ENCODE data around the gene SNX20.

The SNX20 gene

GRCh38 chr16:50631249-50631984 lies 49.7 kb downstream of the SNX20 start:
- TF ChIP-seq POU6F1 (CRISPR knock-in tag; IDR thresholded peaks at IDR 0.05; ENCODE audit: borderline replicate concordance, low read depth): no peak
- TF ChIP-seq ARNTL (CRISPR knock-in tag; IDR thresholded peaks at IDR 0.05; ENCODE audit: borderline replicate concordance, low read depth): no peak

GRCh38 chr16:50630394-50631020 lies 50.6 kb downstream of the SNX20 start:
- no peak for TF ChIP-seq ZNF70 (CRISPR knock-in tag; IDR thresholded peaks at IDR 0.05)
- TF ChIP-seq TOX (CRISPR knock-in tag; IDR thresholded peaks at IDR 0.05; ENCODE audit: borderline replicate concordance): no peak
- TF ChIP-seq PATZ1 (CRISPR knock-in tag; IDR thresholded peaks at IDR 0.05; ENCODE audit: borderline replicate concordance): no peak
- no peak for TF ChIP-seq TSHZ2 (CRISPR knock-in tag; IDR thresholded peaks at IDR 0.05)
- no peak for TF ChIP-seq ARNTL (CRISPR knock-in tag; IDR thresholded peaks at IDR 0.05; ENCODE audit: borderline replicate concordance, low read depth)
- TF ChIP-seq TCF4 (CRISPR knock-in tag; IDR thresholded peaks at IDR 0.05; ENCODE audit: borderline replicate concordance): no peak
- no peak for TF ChIP-seq SNAI2 (CRISPR knock-in tag; IDR thresholded peaks at IDR 0.05)
- TF ChIP-seq ZNF565 (CRISPR knock-in tag; conservative IDR thresholded peaks at IDR 0.05; ENCODE audit: low read depth): no peak
- no peak for TF ChIP-seq CSRNP3 (CRISPR knock-in tag; IDR thresholded peaks at IDR 0.05)
- no peak for TF ChIP-seq ZFP30 (CRISPR knock-in tag; IDR thresholded peaks at IDR 0.05)
- no peak for TF ChIP-seq POU6F1 (CRISPR knock-in tag; IDR thresholded peaks at IDR 0.05; ENCODE audit: borderline replicate concordance, low read depth)
- TF ChIP-seq ZFP3 (CRISPR knock-in tag; IDR thresholded peaks at IDR 0.05): no peak
- no peak for TF ChIP-seq ZNF8 (CRISPR knock-in tag; IDR thresholded peaks at IDR 0.05)
- no peak for TF ChIP-seq BACH2 (CRISPR knock-in tag; IDR thresholded peaks at IDR 0.05; ENCODE audit: borderline replicate concordance)
- no peak for ATAC-seq

More at GRCh38 chr16:50631249-50631984, 49.7 kb downstream of the SNX20 start:
- ATAC-seq: no peak

GRCh38 chr16:50629334-50629733 lies 51.8 kb downstream of the SNX20 start:
- no peak for ATAC-seq
- TF ChIP-seq ESRRG (CRISPR knock-in tag; IDR thresholded peaks at IDR 0.05) (no peak), CSRNP3 (CRISPR knock-in tag; IDR thresholded peaks at IDR 0.05) (no peak), ZFP3 (CRISPR knock-in tag; IDR thresholded peaks at IDR 0.05) (no peak), ZNF565 (CRISPR knock-in tag; conservative IDR thresholded peaks at IDR 0.05; ENCODE audit: low read depth) (no peak), POU6F1 (CRISPR knock-in tag; IDR thresholded peaks at IDR 0.05; ENCODE audit: borderline replicate concordance, low read depth) (no peak), ZNF8 (CRISPR knock-in tag; IDR thresholded peaks at IDR 0.05) (no peak), ZNF70 (CRISPR knock-in tag; IDR thresholded peaks at IDR 0.05) (no peak), PATZ1 (CRISPR knock-in tag; IDR thresholded peaks at IDR 0.05; ENCODE audit: borderline replicate concordance) (no peak), CSDC2 (CRISPR knock-in tag; IDR thresholded peaks at IDR 0.05) (no peak), TCF4 (CRISPR knock-in tag; IDR thresholded peaks at IDR 0.05; ENCODE audit: borderline replicate concordance) (no peak), PPARA (CRISPR knock-in tag; IDR thresholded peaks at IDR 0.05; ENCODE audit: borderline replicate concordance) (no peak), TOX (CRISPR knock-in tag; IDR thresholded peaks at IDR 0.05; ENCODE audit: borderline replicate concordance) (no peak), ZC3H10 (CRISPR knock-in tag; IDR thresholded peaks at IDR 0.05) (no peak), BACH2 (CRISPR knock-in tag; IDR thresholded peaks at IDR 0.05; ENCODE audit: borderline replicate concordance) (no peak), SNAI2 (CRISPR knock-in tag; IDR thresholded peaks at IDR 0.05) (no peak), ARNTL (CRISPR knock-in tag; IDR thresholded peaks at IDR 0.05; ENCODE audit: borderline replicate concordance, low read depth) (no peak), ZFP30 (CRISPR knock-in tag; IDR thresholded peaks at IDR 0.05) (no peak)

Measured in SK-N-SH treated with all-trans-retinoic acid at 6 μM for 48 hours (cell line).